OCI-LY7 (cell line): ENCODE measurements around the gene SLC52A1. TPM values are rescaled to one million over a fixed set of nuclear protein-coding genes. Genes with fewer than 3 reads are reported as not detected.
A peak's percentile ranks its signal among the peaks of the same experiment; 100 is the strongest.

Experiments used
- BruUV-seq: library from RNA; stranded (reverse); fragments of 400-500 nt; replicated peaks from 2 replicates; lab custom pipeline; 2021; lab: Mats Ljungman, UMichigan
- CTCF ChIA-PET: fragments of 300-600 bp; sonication (Branson Sonifier 250); formaldehyde crosslinking; loops from one replicate; lab custom pipeline; 2022; ENCODE audit warnings: antibody characterized with exemption; ENCODE audit not compliant: unreplicated experiment; lab: Charles Lee
- POLR2A ChIA-PET: fragments of 300-600 bp; sonication (Branson Sonifier 250); formaldehyde crosslinking; loops from one replicate; lab custom pipeline; 2022; ENCODE audit warnings: antibody characterized with exemption; lab: Charles Lee
- DNase-seq: peaks from one replicate; pipeline ENCODE4 v3.0.0-alpha.2; 2015; ENCODE audit warnings: low spot score
- H2AFZ ChIP-seq: fragments of 200-600 bp; sonication (generic), shearing (Covaris generic); 2 replicates; pipeline ENCODE4 v1.6.1; 2014; ENCODE audit warnings: mild to moderate bottlenecking, antibody characterized with exemption, low read length, moderate library complexity
- H3K27ac ChIP-seq: fragments of 200-600 bp; sonication (generic); 2 replicates; pipeline ENCODE4 v1.5.1; 2014; ENCODE audit warnings: mixed run types, low read depth, mild to moderate bottlenecking, moderate library complexity, low read length, inconsistent platforms; ENCODE audit not compliant: poor library complexity, severe bottlenecking
- H3K36me3 ChIP-seq: fragments of 200-600 bp; sonication (generic); 2 replicates; pipeline ENCODE4 v1.6.1; 2014; ENCODE audit warnings: mild to moderate bottlenecking, antibody characterized with exemption, low read length, moderate library complexity, mixed read lengths; ENCODE audit not compliant: insufficient read depth
- H3K4me1 ChIP-seq: fragments of 200-600 bp; sonication (generic); 2 replicates; pipeline ENCODE4 v1.5.1; 2014; ENCODE audit warnings: mild to moderate bottlenecking, low read length; ENCODE audit not compliant: insufficient read depth, poor library complexity, severe bottlenecking
- H3K4me2 ChIP-seq: fragments of 200-600 bp; sonication (generic); 2 replicates; pipeline ENCODE4 v1.6.1; 2014; ENCODE audit warnings: mild to moderate bottlenecking, low read length
- H3K4me3 ChIP-seq: fragments of 200-600 bp; sonication (generic); 2 replicates; pipeline ENCODE4 v1.5.1; 2014; ENCODE audit warnings: mild to moderate bottlenecking, low read depth, low read length; ENCODE audit not compliant: poor library complexity, severe bottlenecking
- H3K79me2 ChIP-seq: fragments of 200-600 bp; sonication (generic); 2 replicates; pipeline ENCODE4 v1.6.1; 2016; ENCODE audit warnings: low read depth, mild to moderate bottlenecking, low read length, moderate library complexity, mixed read lengths; ENCODE audit not compliant: insufficient read depth
- H3K9me2 ChIP-seq: fragments of 200-600 bp; sonication (generic); 2 replicates; pipeline ENCODE4 v1.6.1; 2016; ENCODE audit warnings: mild to moderate bottlenecking, low read length, mixed read lengths; ENCODE audit not compliant: insufficient read depth
- H3K9me3 ChIP-seq: fragments of 200-600 bp; sonication (generic); 2 replicates; pipeline ENCODE4 v1.6.1; 2014; ENCODE audit warnings: mild to moderate bottlenecking, mixed run types, low read length, mixed read lengths
- H4K20me1 ChIP-seq: fragments of 200-600 bp; sonication (generic); 2 replicates; pipeline ENCODE4 v1.6.1; 2014; ENCODE audit warnings: mild to moderate bottlenecking, antibody characterized with exemption, low read length, moderate library complexity, mixed read lengths; ENCODE audit not compliant: insufficient read depth
- EZH2phosphoT487 ChIP-seq: fragments of 200-600 bp; sonication (generic); IDR thresholded peaks from 2 replicates; pipeline ENCODE4 v1.6.1; 2018; ENCODE audit warnings: low read depth, borderline replicate concordance, mild to moderate bottlenecking, mixed run types, antibody characterized with exemption, low read length, moderate library complexity, mixed read lengths
- intact Hi-C: fragments of 100-400 bp; cut with micrococcal nuclease; formaldehyde crosslinking; loops from one replicate; pipeline ENCODE4 v1.10.0; 2022; ENCODE audit not compliant: unreplicated experiment
- total RNA-seq, 2 experiments: library from RNA; depleted of rRNA in 1 of 2; stranded (reverse); fragments of >200 nt in 1 of 2; shearing (Covaris generic) in 1 of 2; gene quantifications; 2 replicates each; pipeline ENCODE4 v1.2.3, GENCODE V29; 2014 to 2022
- TF ChIP-seq, protein P1 (sequence below): fragments of 200-600 bp; sonication (generic); conservative IDR thresholded peaks from 2 replicates; pipeline ENCODE4 v1.5.1; 2014; ENCODE audit warnings: mild to moderate bottlenecking, antibody characterized with exemption, low read length, moderate library complexity, mixed read lengths

SLC52A1 gene
- total RNA-seq, 2 experiments from 2014 or later: not detected

DNA sequence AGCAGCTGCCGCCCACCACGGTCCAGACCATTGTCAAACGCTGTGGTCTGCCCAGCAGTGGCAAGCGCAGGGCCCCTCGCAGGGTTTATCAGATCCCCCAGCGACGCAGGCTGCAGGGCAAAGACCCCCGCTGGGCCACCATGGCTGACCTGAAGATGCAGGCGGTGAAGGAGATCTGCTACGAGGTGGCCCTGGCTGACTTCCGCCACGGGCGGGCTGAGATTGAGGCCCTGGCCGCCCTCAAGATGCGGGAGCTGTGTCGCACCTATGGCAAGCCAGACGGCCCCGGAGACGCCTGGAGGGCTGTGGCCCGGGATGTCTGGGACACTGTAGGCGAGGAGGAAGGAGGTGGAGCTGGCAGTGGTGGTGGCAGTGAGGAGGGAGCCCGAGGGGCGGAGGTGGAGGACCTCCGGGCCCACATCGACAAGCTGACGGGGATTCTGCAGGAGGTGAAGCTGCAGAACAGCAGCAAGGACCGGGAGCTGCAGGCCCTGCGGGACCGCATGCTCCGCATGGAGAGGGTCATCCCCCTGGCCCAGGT lies 13.0 kb downstream of the SLC52A1 start:
- Histone ChIP-seq H3K4me1 (peaks cover 22% of the 10 kb centered on the region), H4K20me1 (no peaks in the 10 kb centered on the region), H3K79me2 (no peaks in the 10 kb centered on the region), H3K9me2 (no peaks in the 10 kb centered on the region), H3K36me3 (peaks cover 42% of the 10 kb centered on the region; the same call in 1 of the 2 replicates), H3K4me3 (no peak overlapping the region), H3K9me3 (no peaks in the 10 kb centered on the region), H3K4me2 (no peak overlapping the region), H2AFZ (no peak overlapping the region), H3K27ac (no peak overlapping the region)
- TF ChIP-seq EZH2phosphoT487: no peak
- TF ChIP-seq, protein P1, sequence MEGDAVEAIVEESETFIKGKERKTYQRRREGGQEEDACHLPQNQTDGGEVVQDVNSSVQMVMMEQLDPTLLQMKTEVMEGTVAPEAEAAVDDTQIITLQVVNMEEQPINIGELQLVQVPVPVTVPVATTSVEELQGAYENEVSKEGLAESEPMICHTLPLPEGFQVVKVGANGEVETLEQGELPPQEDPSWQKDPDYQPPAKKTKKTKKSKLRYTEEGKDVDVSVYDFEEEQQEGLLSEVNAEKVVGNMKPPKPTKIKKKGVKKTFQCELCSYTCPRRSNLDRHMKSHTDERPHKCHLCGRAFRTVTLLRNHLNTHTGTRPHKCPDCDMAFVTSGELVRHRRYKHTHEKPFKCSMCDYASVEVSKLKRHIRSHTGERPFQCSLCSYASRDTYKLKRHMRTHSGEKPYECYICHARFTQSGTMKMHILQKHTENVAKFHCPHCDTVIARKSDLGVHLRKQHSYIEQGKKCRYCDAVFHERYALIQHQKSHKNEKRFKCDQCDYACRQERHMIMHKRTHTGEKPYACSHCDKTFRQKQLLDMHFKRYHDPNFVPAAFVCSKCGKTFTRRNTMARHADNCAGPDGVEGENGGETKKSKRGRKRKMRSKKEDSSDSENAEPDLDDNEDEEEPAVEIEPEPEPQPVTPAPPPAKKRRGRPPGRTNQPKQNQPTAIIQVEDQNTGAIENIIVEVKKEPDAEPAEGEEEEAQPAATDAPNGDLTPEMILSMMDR: no peak
- no TSS peak for BruUV-seq
- DNase-seq: no peak
- ChIA-PET CTCF (interaction anchor here (0.6 kb wide), 1 partner anchor 25 kb away, joined by 3 read pairs; the partner anchor contains the start of gene INCA1), POLR2A (interaction anchor here (0.7 kb wide), 1 partner anchor 16 kb away, joined by 3 read pairs; no protein-coding TSS in a partner anchor)
- intact Hi-C loops: no loop called here

DNA sequence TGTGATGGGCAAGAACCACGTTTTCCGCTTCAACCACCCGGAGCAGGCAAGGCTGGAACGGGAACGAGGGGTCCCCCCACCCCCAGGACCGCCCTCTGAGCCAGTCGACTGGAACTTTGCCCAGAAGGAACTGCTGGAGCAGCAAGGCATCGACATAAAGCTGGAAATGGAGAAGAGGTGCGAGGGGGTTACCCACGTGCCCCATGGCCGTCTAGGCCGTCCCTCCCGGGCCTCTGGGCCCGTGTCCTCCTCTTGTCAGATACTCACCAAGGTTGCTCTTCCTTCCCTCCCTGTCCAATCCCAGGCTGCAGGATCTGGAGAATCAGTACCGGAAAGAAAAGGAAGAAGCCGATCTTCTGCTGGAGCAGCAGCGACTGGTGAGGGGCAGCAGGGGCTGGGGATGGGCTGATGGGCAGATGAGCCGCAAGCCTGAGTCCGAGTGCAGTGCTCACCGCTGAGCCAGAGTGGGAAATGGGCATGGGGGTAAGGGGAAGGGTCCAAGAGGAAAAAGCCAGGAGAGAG lies 14.7 kb downstream of the SLC52A1 start:
- BruUV-seq: no TSS peak
- intact Hi-C loops: no loop called here
- Histone ChIP-seq H3K9me2 (no peaks in the 10 kb centered on the region), H3K36me3 (peaks cover 47% of the 10 kb centered on the region), H3K79me2 (no peaks in the 10 kb centered on the region), H3K4me2 (no peak overlapping the region), H3K4me1 (peaks cover 34% of the 10 kb centered on the region), H2AFZ (no peak overlapping the region), H3K9me3 (no peaks in the 10 kb centered on the region), H4K20me1 (no peaks in the 10 kb centered on the region), H3K4me3 (no peak overlapping the region), H3K27ac (no peak overlapping the region)
- DNase-seq: no peak
- ChIA-PET POLR2A (no interaction called here), CTCF (no interaction called here)
- no peak for TF ChIP-seq EZH2phosphoT487
- TF ChIP-seq, protein P1: no peak

DNA sequence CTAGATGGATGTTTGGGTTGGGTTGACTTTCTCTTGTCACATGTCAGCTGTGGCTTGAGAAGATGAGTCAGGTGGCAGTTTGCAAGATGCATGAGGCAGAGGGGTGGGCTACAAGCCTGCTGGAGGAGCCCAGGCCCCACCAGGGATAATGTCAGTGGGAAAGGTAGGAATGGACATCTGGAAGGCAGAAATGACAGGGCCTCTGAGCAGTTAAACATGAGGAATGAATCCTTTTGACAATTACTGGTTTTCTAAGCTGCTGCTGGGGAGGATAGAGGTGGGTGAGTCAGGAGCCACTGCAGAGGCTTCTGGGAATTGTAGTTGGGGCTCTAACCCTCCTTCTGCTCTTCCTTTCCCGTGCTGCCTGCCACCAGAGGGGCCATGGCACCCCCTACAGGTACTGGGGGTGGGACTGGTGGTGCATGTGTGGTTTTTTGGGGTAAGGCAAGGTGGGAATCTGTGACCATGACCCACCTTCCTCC lies 15.7 kb downstream of the SLC52A1 start:
- Histone ChIP-seq H3K4me3 (no peak overlapping the region), H3K9me2 (no peaks in the 10 kb centered on the region), H3K4me2 (no peak overlapping the region), H3K36me3 (peaks cover 53% of the 10 kb centered on the region), H3K9me3 (no peaks in the 10 kb centered on the region), H3K79me2 (no peaks in the 10 kb centered on the region), H2AFZ (no peak overlapping the region), H4K20me1 (no peaks in the 10 kb centered on the region), H3K4me1 (peaks cover 34% of the 10 kb centered on the region), H3K27ac (no peak overlapping the region)
- TF ChIP-seq, protein P1: peak; percentile 85
- no peak for TF ChIP-seq EZH2phosphoT487
- CTCF ChIA-PET: no interaction called here
- DNase-seq: peak; percentile 76
- intact Hi-C loops: loop anchor here (1.0 to 5.0 kb wide), 4 partner anchors 33 to 111 kb away; partner anchors contain the start of genes CAMTA2 and SPAG7
- no TSS peak for BruUV-seq
- POLR2A ChIA-PET: no interaction called here
